DND-41 (cell line): ENCODE measurements around the gene ACAP3.

Experiments used
- ATAC-seq: fragments of 200-7000 bp; cut with Tn5 transposase; 3 replicates; pipeline ENCODE4 v1.9.1; 2021; ENCODE audit warnings: low read depth; ENCODE audit not compliant: insufficient read depth
- DNase-seq: peaks from one replicate; pipeline ENCODE4 v3.0.0-alpha.2; 2020
- H2AFZ ChIP-seq: 2 replicates; pipeline ENCODE4 v1.6.0; 2012; ENCODE audit warnings: low read depth, low read length
- H3K27ac ChIP-seq: 2 replicates; pipeline ENCODE4 v1.5.1; 2012; ENCODE audit warnings: low read length, inconsistent platforms
- H3K27me3 ChIP-seq: fragments of 200-600 bp; sonication (generic); 2 replicates; pipeline ENCODE4 v1.6.0; 2012; ENCODE audit warnings: low read length, mild to moderate bottlenecking, inconsistent platforms; ENCODE audit not compliant: insufficient read depth, poor library complexity
- H3K36me3 ChIP-seq: 2 replicates; pipeline ENCODE4 v1.5.1; 2012; ENCODE audit warnings: low read length, inconsistent platforms; ENCODE audit not compliant: insufficient read depth
- H3K4me1 ChIP-seq: 2 replicates; pipeline ENCODE4 v1.5.1; 2012; ENCODE audit warnings: mild to moderate bottlenecking, low read length; ENCODE audit not compliant: insufficient read depth
- H3K4me2 ChIP-seq: 2 replicates; pipeline ENCODE4 v1.6.0; 2012; ENCODE audit warnings: mild to moderate bottlenecking, moderate library complexity, low read length, inconsistent platforms; ENCODE audit not compliant: insufficient read depth
- H3K4me3 ChIP-seq, 2 experiments: fragments of 200-600 bp in 1 of 2; shearing (Covaris generic) in 1 of 2; 2 replicates each; pipeline ENCODE4 v1.5.1; 2012 to 2016; ENCODE audit warnings: inconsistent platforms in 2 of 2, low read length in 2 of 2, mild to moderate bottlenecking in 2 of 2, low read depth in 1 of 2, moderate library complexity in 1 of 2
- H3K79me2 ChIP-seq: 2 replicates; pipeline ENCODE4 v1.6.0; 2012; ENCODE audit warnings: low read length, inconsistent platforms; ENCODE audit not compliant: insufficient read depth
- H3K9ac ChIP-seq: 2 replicates; pipeline ENCODE4 v1.6.0; 2012; ENCODE audit warnings: low read depth, mild to moderate bottlenecking, inconsistent platforms, low read length, moderate library complexity
- H3K9me3 ChIP-seq: 2 replicates; pipeline ENCODE4 v1.5.1; 2012; ENCODE audit warnings: low read length, moderate library complexity, mild to moderate bottlenecking, inconsistent platforms; ENCODE audit not compliant: insufficient read depth, severe bottlenecking
- H4K20me1 ChIP-seq: 2 replicates; pipeline ENCODE4 v1.6.0; 2012; ENCODE audit warnings: low read length; ENCODE audit not compliant: insufficient read depth
- EZH2 ChIP-seq: IDR thresholded peaks from 3 replicates; pipeline ENCODE4 v1.6.1; 2012; ENCODE audit warnings: borderline replicate concordance, low read depth, mild to moderate bottlenecking, moderate library complexity, low read length, inconsistent platforms; ENCODE audit not compliant: severe bottlenecking
- TF ChIP-seq, protein P1 (sequence below): IDR thresholded peaks from 2 replicates; pipeline ENCODE4 v1.5.1; 2012; ENCODE audit warnings: borderline replicate concordance, low read length, moderate library complexity, mild to moderate bottlenecking; ENCODE audit not compliant: poor library complexity, severe bottlenecking; ENCODE audit errors: extremely low read depth

ACAP3 gene

DNA sequence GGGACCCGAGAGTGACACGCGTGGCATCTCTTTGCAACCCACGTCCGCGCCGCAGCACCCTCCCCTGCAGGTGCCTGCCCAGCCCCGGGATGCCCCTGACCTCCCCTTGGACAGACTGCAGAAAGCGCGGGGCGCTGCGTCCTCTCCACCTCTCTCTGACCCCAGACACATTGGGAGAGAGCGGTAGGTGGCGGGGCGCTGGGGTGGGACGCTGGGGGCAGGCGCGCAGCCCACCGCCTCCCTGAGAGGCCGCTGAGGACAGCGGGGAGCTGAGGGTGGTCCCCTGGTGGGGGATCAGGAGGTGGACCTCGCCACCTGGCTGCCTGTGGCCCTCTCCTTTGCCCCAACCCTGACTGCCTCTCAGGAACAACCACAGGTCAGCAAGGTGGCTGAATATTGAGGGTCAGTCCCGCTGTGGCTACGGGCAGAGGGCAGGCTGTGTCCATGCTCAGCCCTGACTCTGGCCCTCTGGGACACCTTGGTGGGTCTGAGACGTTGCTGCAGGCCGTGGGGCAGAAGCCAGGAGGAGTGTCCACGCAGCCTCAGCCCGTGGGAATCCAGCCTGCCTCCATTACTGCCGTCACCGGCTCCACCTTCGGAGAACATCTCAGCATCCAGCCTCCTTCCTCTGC is 33.3 kb downstream of the ACAP3 start:
- TF ChIP-seq, protein P1, sequence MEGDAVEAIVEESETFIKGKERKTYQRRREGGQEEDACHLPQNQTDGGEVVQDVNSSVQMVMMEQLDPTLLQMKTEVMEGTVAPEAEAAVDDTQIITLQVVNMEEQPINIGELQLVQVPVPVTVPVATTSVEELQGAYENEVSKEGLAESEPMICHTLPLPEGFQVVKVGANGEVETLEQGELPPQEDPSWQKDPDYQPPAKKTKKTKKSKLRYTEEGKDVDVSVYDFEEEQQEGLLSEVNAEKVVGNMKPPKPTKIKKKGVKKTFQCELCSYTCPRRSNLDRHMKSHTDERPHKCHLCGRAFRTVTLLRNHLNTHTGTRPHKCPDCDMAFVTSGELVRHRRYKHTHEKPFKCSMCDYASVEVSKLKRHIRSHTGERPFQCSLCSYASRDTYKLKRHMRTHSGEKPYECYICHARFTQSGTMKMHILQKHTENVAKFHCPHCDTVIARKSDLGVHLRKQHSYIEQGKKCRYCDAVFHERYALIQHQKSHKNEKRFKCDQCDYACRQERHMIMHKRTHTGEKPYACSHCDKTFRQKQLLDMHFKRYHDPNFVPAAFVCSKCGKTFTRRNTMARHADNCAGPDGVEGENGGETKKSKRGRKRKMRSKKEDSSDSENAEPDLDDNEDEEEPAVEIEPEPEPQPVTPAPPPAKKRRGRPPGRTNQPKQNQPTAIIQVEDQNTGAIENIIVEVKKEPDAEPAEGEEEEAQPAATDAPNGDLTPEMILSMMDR: no peak
- TF ChIP-seq EZH2: no peak

DNA sequence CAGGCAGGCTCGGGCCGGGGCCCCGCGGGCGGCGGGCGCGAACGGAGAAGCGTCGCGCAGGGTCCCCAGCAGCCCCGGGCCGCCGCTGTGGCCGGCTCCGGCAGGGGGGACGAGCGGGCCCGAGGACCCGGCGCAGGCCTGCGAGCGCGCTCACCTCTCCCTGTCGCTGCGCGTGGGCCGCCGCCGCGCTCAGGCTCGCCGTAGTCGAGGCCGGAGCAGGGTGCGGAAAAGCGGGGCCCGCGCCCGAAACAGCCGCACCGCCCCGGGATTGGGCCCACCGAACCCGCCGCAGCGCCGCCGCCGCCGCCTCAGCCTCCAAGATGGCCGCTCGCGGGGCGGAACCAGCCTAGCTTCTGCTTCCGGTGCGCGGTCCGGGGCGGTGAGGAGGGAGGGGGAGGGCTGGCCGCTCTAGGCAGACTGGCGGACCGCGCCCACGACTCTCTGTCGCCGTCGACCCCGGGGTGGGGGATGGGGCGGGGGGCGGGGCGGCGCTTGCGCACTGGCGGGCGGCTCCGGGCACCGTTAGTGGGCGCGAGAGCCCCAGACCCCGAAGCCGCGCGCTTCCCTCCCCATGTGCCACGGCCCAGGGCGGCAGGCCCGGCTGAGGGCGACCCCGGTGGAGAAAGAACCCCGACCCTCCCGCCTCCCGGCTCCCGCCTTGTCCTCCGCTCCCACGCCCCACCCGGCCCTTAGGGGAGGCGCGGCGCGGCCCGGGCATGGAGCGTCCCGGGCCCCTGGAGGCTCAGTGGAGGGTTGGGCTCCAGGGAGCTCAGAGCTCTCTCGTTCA is 34.0 kb downstream of the ACAP3 start, which contains the start of gene UBE2J2:
TSS of gene UBE2J2 (minus strand) at position 343 of the 787 bp plus-strand sequence. CDS start 5,862 bp downstream, outside the sequence.
- H3K4me2 ChIP-seq: peak within 1 kb of the TSS; percentile 99
- TF ChIP-seq EZH2: no peak
- TF ChIP-seq, protein P1: no peak
- peak; percentile 94 for ATAC-seq
- peaks cover 43% of the 10 kb centered on the region for H3K4me1 ChIP-seq
- H3K36me3 ChIP-seq: peaks cover 30% of the 10 kb centered on the region
- no peaks in the 10 kb centered on the region for H3K9me3 ChIP-seq
- no peaks in the 10 kb centered on the region for H3K27me3 ChIP-seq
- peaks cover 41% of the 10 kb centered on the region for H4K20me1 ChIP-seq
- H3K79me2 ChIP-seq: peaks cover 55% of the 10 kb centered on the region
- peak within 1 kb of the TSS; percentile 93 for H2AFZ ChIP-seq
- H3K4me3 ChIP-seq: peak within 1 kb of the TSS; percentile 89 to 96
- H3K27ac ChIP-seq: peak within 1 kb of the TSS; percentile 91
- DNase-seq: peak; percentile 93
- H3K9ac ChIP-seq: peak within 1 kb of the TSS; percentile 86

More for the DNA sequence above, 33.3 kb downstream of the ACAP3 start:
- Histone ChIP-seq H4K20me1 (peaks cover 38% of the 10 kb centered on the region), H3K4me2 (peak overlapping the region; percentile 99), H3K9me3 (no peaks in the 10 kb centered on the region), H3K4me1 (peaks cover 43% of the 10 kb centered on the region), H2AFZ (peak overlapping the region; percentile 93), H3K36me3 (peaks cover 28% of the 10 kb centered on the region), H3K27me3 (no peaks in the 10 kb centered on the region), H3K4me3 (peak overlapping the region; percentile 72 to 96), H3K27ac (peak overlapping the region; percentile 91), H3K9ac (peak overlapping the region; percentile 86), H3K79me2 (peaks cover 50% of the 10 kb centered on the region)
- DNase-seq (no peak), ATAC-seq (no peak)

DNA sequence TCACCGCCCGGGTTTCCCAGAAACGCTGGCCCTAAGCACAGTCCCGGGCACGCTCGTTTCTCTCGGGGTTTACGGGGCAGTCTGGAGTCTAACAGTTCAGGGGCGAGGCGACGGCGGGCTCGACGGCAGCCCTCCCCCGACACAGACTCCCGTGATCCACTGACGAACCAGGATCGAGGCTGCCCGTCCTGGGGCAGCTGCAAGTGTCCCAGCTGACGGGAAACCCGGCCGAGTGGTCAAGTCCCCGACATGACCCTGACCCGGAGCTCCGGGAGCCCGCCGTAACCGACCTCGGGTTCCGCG is 34.6 kb downstream of the ACAP3 start:
- peak overlapping the region; percentile 67 for H3K27ac ChIP-seq
- peaks cover 46% of the 10 kb centered on the region for H4K20me1 ChIP-seq
- peak overlapping the region; percentile 67 for H2AFZ ChIP-seq
- no peak for ATAC-seq
- H3K9ac ChIP-seq: peak overlapping the region; percentile 86
- H3K9me3 ChIP-seq: no peaks in the 10 kb centered on the region
- peaks cover 60% of the 10 kb centered on the region for H3K79me2 ChIP-seq
- H3K4me1 ChIP-seq: peaks cover 43% of the 10 kb centered on the region
- H3K4me3 ChIP-seq: peak overlapping the region; percentile 89 to 92; a peak in 3 of 4 replicates
- TF ChIP-seq, protein P1: no peak
- TF ChIP-seq EZH2: no peak
- H3K36me3 ChIP-seq: peaks cover 36% of the 10 kb centered on the region
- H3K4me2 ChIP-seq: peak overlapping the region; percentile 99
- no peaks in the 10 kb centered on the region for H3K27me3 ChIP-seq
- no peak for DNase-seq
